ENCODE measurements around the gene SNHG17. TPM values are rescaled to one million over a fixed set of nuclear protein-coding genes. Genes with fewer than 3 reads are reported as not detected.
"Not testable (repeated sequence)": the region's sequence is repeated elsewhere in the genome, so short reads cannot be mapped to it uniquely, and the experiment has no call there.

Gene SNHG17
- polyA plus RNA-seq, 4 donors: 24.8 to 35.7 (median 30.4) TPM

- H3K4me1 ChIP-seq (ENCODE audit: control insufficient read depth in 3 of 3, insufficient read depth in 2 of 3, low read depth in 1 of 3, low read length in 2 of 3): no peaks in the 10 kb centered on the region
- H3K9me3 ChIP-seq (ENCODE audit: control insufficient read depth in 2 of 2, insufficient read depth in 1 of 2, low read depth in 1 of 2, low read length in 1 of 2): peaks cover 0 to 3% of the 10 kb centered on the region in 2 donors
- H3K27me3 ChIP-seq (ENCODE audit: control insufficient read depth in 3 of 3, insufficient read depth in 3 of 3, low read length in 3 of 3): peaks cover 0 to 2% (median 0%) of the 10 kb centered on the region in 3 donors
- no peak for DNase-seq
- H3K27ac ChIP-seq (ENCODE audit: low read depth in 1 of 3, low read length in 2 of 3): no peak overlapping the region
- no peak overlapping the region for H3K4me3 ChIP-seq (ENCODE audit: low read depth in 1 of 3, low read length in 3 of 3)
- FAIRE-seq: no peak
- H3K36me3 ChIP-seq (ENCODE audit: control insufficient read depth in 3 of 3, insufficient read depth in 2 of 3, low read depth in 1 of 3, low read length in 3 of 3): no peaks in the 10 kb centered on the region
- 66 to 73% (median 68%) methylated on average over 4 of the region's 4 CpGs for WGBS, 3 donors
Observed at GRCh38 chr20:38387953-38388352, 47.2 kb downstream of the SNHG17 start.

- Histone ChIP-seq H3K27me3 (ENCODE audit: control insufficient read depth in 3 of 3, insufficient read depth in 3 of 3, low read length in 3 of 3) (peaks cover 0 to 2% (median 0%) of the 10 kb centered on the region in 3 donors), H3K27ac (ENCODE audit: low read depth in 1 of 3, low read length in 2 of 3) (no peak overlapping the region), H3K9me3 (ENCODE audit: control insufficient read depth in 2 of 2, insufficient read depth in 1 of 2, low read depth in 1 of 2, low read length in 1 of 2) (peaks cover 0 to 3% of the 10 kb centered on the region in 2 donors), H3K4me1 (ENCODE audit: control insufficient read depth in 3 of 3, insufficient read depth in 2 of 3, low read depth in 1 of 3, low read length in 2 of 3) (no peaks in the 10 kb centered on the region), H3K4me3 (ENCODE audit: low read depth in 1 of 3, low read length in 3 of 3) (no peak overlapping the region), H3K36me3 (ENCODE audit: control insufficient read depth in 3 of 3, insufficient read depth in 2 of 3, low read depth in 1 of 3, low read length in 3 of 3) (no peaks in the 10 kb centered on the region)
- DNase-seq (no peak), FAIRE-seq (no peak)
- 71 to 79% (median 72%) methylated on average over 2 of the region's 2 CpGs for WGBS, 3 donors
Observed at GRCh38 chr20:38386851-38387250, 48.3 kb downstream of the SNHG17 start.

DNA sequence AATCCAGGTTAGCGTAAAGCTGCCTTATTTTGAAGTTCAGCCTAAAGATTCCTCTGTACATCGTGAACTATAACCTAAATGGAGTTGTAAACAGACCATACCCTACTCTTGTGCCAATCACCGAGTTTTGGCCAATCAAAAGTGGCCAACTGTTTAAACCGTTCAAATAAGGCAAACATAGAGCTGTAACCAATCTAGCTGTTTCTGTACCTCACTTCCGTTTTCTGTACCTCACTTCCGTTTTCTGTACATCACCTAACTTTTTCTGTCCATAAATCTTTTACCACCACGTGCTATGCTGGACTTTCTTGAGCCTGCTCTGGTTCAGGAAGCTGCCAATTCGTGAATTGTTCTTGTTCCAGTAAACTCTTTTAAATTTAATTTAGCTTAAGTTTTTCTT, 49.1 kb downstream of the SNHG17 start:
- Histone ChIP-seq H3K36me3 (ENCODE audit: control insufficient read depth in 3 of 3, insufficient read depth in 2 of 3, low read depth in 1 of 3, low read length in 3 of 3) (no peaks in the 10 kb centered on the region), H3K9me3 (ENCODE audit: control insufficient read depth in 2 of 2, insufficient read depth in 1 of 2, low read depth in 1 of 2, low read length in 1 of 2) (peaks cover 0 to 3% of the 10 kb centered on the region in 2 donors), H3K4me3 (ENCODE audit: low read depth in 1 of 3, low read length in 3 of 3) (no peak overlapping the region), H3K4me1 (ENCODE audit: control insufficient read depth in 3 of 3, insufficient read depth in 2 of 3, low read depth in 1 of 3, low read length in 2 of 3) (no peaks in the 10 kb centered on the region), H3K27me3 (ENCODE audit: control insufficient read depth in 3 of 3, insufficient read depth in 3 of 3, low read length in 3 of 3) (peaks cover 0 to 2% (median 0%) of the 10 kb centered on the region in 3 donors), H3K27ac (ENCODE audit: low read depth in 1 of 3, low read length in 2 of 3) (no peak overlapping the region)
- FAIRE-seq: no peak
- no peak for DNase-seq
- 72 to 87% (median 74%) methylated on average over 8 of the region's 8 CpGs for WGBS, 3 donors

GRCh38 chr20:38383147-38383546, 52.0 kb downstream of the SNHG17 start:
- Histone ChIP-seq H3K4me1 (ENCODE audit: control insufficient read depth in 3 of 3, insufficient read depth in 2 of 3, low read depth in 1 of 3, low read length in 2 of 3) (no peaks in the 10 kb centered on the region), H3K4me3 (ENCODE audit: low read depth in 1 of 3, low read length in 3 of 3) (no peak overlapping the region), H3K36me3 (ENCODE audit: control insufficient read depth in 3 of 3, insufficient read depth in 2 of 3, low read depth in 1 of 3, low read length in 3 of 3) (no peaks in the 10 kb centered on the region), H3K9me3 (ENCODE audit: control insufficient read depth in 2 of 2, insufficient read depth in 1 of 2, low read depth in 1 of 2, low read length in 1 of 2) (peaks cover 0 to 3% of the 10 kb centered on the region in 2 donors), H3K27ac (ENCODE audit: low read depth in 1 of 3, low read length in 2 of 3) (no peak overlapping the region), H3K27me3 (ENCODE audit: control insufficient read depth in 3 of 3, insufficient read depth in 3 of 3, low read length in 3 of 3) (peaks cover 0 to 5% (median 0%) of the 10 kb centered on the region in 3 donors)
- FAIRE-seq: no peak
- no peak for DNase-seq
- WGBS, 3 donors: 63 to 78% (median 74%) methylated on average over 4 of the region's 4 CpGs

GRCh38 chr20:38377838-38378237, 57.3 kb downstream of the SNHG17 start:
- not testable (repeated sequence) for FAIRE-seq; H3K4me1 ChIP-seq (ENCODE audit: control insufficient read depth in 3 of 3, insufficient read depth in 2 of 3, low read depth in 1 of 3, low read length in 2 of 3); H3K27ac ChIP-seq (ENCODE audit: low read depth in 1 of 3, low read length in 2 of 3); H3K4me3 ChIP-seq (ENCODE audit: low read depth in 1 of 3, low read length in 3 of 3); H3K36me3 ChIP-seq (ENCODE audit: control insufficient read depth in 3 of 3, insufficient read depth in 2 of 3, low read depth in 1 of 3, low read length in 3 of 3); DNase-seq; H3K27me3 ChIP-seq (ENCODE audit: control insufficient read depth in 3 of 3, insufficient read depth in 3 of 3, low read length in 3 of 3); H3K9me3 ChIP-seq (ENCODE audit: control insufficient read depth in 2 of 2, insufficient read depth in 1 of 2, low read depth in 1 of 2, low read length in 1 of 2)
- 85% methylated on average over 3 of the region's 5 CpGs; no CpG with 5 or more reads in 2 of the 3 donors for WGBS, 3 donors

DNA sequence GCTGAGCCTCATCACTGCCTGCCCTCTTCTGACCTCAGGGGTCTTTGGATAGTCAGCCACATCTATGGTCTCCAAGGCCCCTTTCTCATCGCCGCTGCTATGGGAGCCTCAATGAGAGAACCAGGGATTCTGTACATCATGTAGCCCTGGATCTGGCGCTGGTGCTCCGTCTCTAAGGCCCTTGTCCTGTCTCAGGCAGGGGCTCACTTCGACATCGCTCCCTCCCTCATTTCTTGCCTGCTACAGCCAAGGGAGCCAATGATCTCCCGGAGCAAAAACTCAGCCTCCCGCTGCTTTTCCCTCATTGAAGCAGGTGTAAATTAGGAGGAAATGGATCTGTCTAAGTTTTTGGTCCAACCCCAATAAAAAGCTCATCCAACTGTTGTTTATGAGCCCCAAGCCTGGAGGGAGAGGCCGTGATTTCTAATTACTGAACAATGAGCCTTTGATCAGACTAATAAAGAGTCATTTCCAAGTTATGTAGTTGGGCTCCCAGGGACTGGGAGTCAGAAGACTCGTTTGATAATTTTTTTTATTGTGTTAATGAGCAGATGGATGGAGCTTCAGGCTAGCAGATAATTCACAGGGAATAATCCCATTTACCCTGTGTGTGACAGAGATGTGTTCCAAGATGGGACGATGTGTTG, 58.0 kb downstream of the SNHG17 start:
- Histone ChIP-seq H3K27me3 (ENCODE audit: control insufficient read depth in 3 of 3, insufficient read depth in 3 of 3, low read length in 3 of 3) (peaks cover 0 to 3% (median 0%) of the 10 kb centered on the region in 3 donors), H3K36me3 (ENCODE audit: control insufficient read depth in 3 of 3, insufficient read depth in 2 of 3, low read depth in 1 of 3, low read length in 3 of 3) (no peaks in the 10 kb centered on the region), H3K27ac (ENCODE audit: low read depth in 1 of 3, low read length in 2 of 3) (no peak overlapping the region), H3K9me3 (ENCODE audit: control insufficient read depth in 2 of 2, insufficient read depth in 1 of 2, low read depth in 1 of 2, low read length in 1 of 2) (no peaks in the 10 kb centered on the region), H3K4me3 (ENCODE audit: low read depth in 1 of 3, low read length in 3 of 3) (no peak overlapping the region), H3K4me1 (ENCODE audit: control insufficient read depth in 3 of 3, insufficient read depth in 2 of 3, low read depth in 1 of 3, low read length in 2 of 3) (peaks cover 0 to 5% (median 3%) of the 10 kb centered on the region in 3 donors)
- FAIRE-seq: no peak
- 20 to 58% (median 41%) methylated on average over 11 of the region's 11 CpGs for WGBS, 3 donors
- DNase-seq: peak in 1 of 2 donors; percentile 48

GRCh38 chr20:38373898-38374297, 61.2 kb downstream of the SNHG17 start:
- WGBS, 3 donors: 58 to 76% (median 66%) methylated on average over 5 of the region's 5 CpGs
- Histone ChIP-seq H3K9me3 (ENCODE audit: control insufficient read depth in 2 of 2, insufficient read depth in 1 of 2, low read depth in 1 of 2, low read length in 1 of 2) (no peaks in the 10 kb centered on the region), H3K27me3 (ENCODE audit: control insufficient read depth in 3 of 3, insufficient read depth in 3 of 3, low read length in 3 of 3) (no peaks in the 10 kb centered on the region), H3K4me3 (ENCODE audit: low read depth in 1 of 3, low read length in 3 of 3) (no peak overlapping the region), H3K27ac (ENCODE audit: low read depth in 1 of 3, low read length in 2 of 3) (no peak overlapping the region), H3K36me3 (ENCODE audit: control insufficient read depth in 3 of 3, insufficient read depth in 2 of 3, low read depth in 1 of 3, low read length in 3 of 3) (no peaks in the 10 kb centered on the region), H3K4me1 (ENCODE audit: control insufficient read depth in 3 of 3, insufficient read depth in 2 of 3, low read depth in 1 of 3, low read length in 2 of 3) (peaks cover 0 to 5% (median 3%) of the 10 kb centered on the region in 3 donors)
- FAIRE-seq (no peak), DNase-seq (no peak)

DNA sequence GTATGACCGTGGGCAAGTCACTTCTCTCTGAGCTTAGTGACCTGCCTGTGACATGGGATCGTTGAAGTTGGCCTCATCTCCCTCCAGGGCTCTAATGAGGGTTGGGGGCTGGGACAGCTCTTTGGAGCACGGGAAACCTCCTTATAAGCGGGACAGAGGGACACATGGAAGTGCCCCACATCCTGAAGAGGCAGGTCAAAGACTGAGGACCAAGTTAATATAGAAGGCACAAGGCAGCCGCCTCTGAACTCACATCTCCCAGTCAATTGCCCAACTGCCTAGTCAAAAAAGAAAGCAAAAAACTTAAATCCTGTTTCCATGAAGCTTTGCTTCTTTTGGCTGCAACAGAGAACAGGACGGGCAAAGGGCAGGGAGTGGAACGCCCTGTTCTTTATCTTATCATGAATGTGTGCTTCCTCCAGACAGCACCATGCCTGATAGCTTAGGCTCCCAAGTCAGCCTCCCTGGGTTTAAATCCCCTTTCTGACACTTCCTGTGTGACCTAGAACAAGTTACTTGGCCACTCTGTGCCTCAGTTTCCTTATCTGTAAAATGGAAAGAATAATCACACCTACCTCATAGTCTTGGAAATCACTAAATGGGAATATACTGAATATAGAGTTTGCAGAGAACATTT, 61.8 kb downstream of the SNHG17 start:
- Histone ChIP-seq H3K4me1 (ENCODE audit: control insufficient read depth in 3 of 3, insufficient read depth in 2 of 3, low read depth in 1 of 3, low read length in 2 of 3) (peaks cover 0 to 5% (median 3%) of the 10 kb centered on the region in 3 donors), H3K36me3 (ENCODE audit: control insufficient read depth in 3 of 3, insufficient read depth in 2 of 3, low read depth in 1 of 3, low read length in 3 of 3) (no peaks in the 10 kb centered on the region), H3K9me3 (ENCODE audit: control insufficient read depth in 2 of 2, insufficient read depth in 1 of 2, low read depth in 1 of 2, low read length in 1 of 2) (no peaks in the 10 kb centered on the region), H3K4me3 (ENCODE audit: low read depth in 1 of 3, low read length in 3 of 3) (no peak overlapping the region), H3K27ac (ENCODE audit: low read depth in 1 of 3, low read length in 2 of 3) (peak overlapping the region in 2 of 3 donors; percentile 22 to 30), H3K27me3 (ENCODE audit: control insufficient read depth in 3 of 3, insufficient read depth in 3 of 3, low read length in 3 of 3) (no peaks in the 10 kb centered on the region)
- peak; percentile 60 to 86 for DNase-seq
- FAIRE-seq: no peak
- 15 to 37% (median 26%) methylated on average over 7 of the region's 7 CpGs for WGBS, 3 donors

Data from small intestine (tissue), 7 donors.